A549 treated with GW870086 at 1 μM for 4 hours (cell line): ENCODE measurements around the gene TP53. TPM values are rescaled to one million over a fixed set of nuclear protein-coding genes. Genes with fewer than 3 reads are reported as not detected.

Source experiments
- total RNA-seq: library from RNA; stranded (reverse); fragments of 200-300 nt; extraction: Qiagen RNA extraction; gene quantifications from 5 replicates; pipeline ENCODE4 v1.2.3, GENCODE V29; 2022; ENCODE audit warnings: low read depth

The TP53 gene
- 38.4 to 46.5 TPM (median 42.3 TPM) in 5 replicates for total RNA-seq

GRCh38 chr17:7687072-7687907, at the start of gene TP53:
TSS of gene TP53 (minus strand) at chr17:7687490. CDS start at chr17:7676594, 10,896 bp downstream.

GRCh38 chr17:7716901-7717755, 29.8 kb upstream of the TP53 start, which contains the start of gene DNAH2:
TSS of gene DNAH2 (plus strand) at chr17:7717744. CDS start at chr17:7719735, 1,991 bp downstream.

GRCh38 chr17:7704601-7705268, 17.4 kb upstream of the TP53 start, which contains the start of gene EFNB3:
TSS of gene EFNB3 (plus strand) at chr17:7705202. CDS start at chr17:7705599, 397 bp downstream.

GRCh38 chr17:7687908-7688807, 868 bp upstream of the TP53 start, which contains the start of gene WRAP53:
TSS of gene WRAP53 (plus strand) at chr17:7688477. CDS start at chr17:7688649, 172 bp downstream.

GRCh38 chr17:7650509-7651096, 36.7 kb downstream of the TP53 start, which contains the start of gene ATP1B2:
TSS of gene ATP1B2 (plus strand) at chr17:7650926. CDS start at chr17:7651519, 593 bp downstream.

GRCh38 chr17:7629939-7630571, 57.2 kb downstream of the TP53 start, which contains the start of gene SHBG:
TSS of gene SHBG (plus strand) at chr17:7630135. CDS start at chr17:7630173, 38 bp downstream.

GRCh38 chr17:7627250-7628121, 59.8 kb downstream of the TP53 start, which contains the start of gene SAT2:
TSS of gene SAT2 (minus strand) at chr17:7627821. CDS start at chr17:7627635, 186 bp downstream.

Other genes starting within 250 kb of the TP53 start
- 0.43 to 1.3 TPM (median 1.1 TPM) in 5 replicates for gene FGF11, start 248.0 kb downstream of the TP53 start, total RNA-seq
- 7.3 to 11.0 TPM (median 9.1 TPM) in 5 replicates for gene CHRNB1, start 242.4 kb downstream of the TP53 start, total RNA-seq
- 18.5 to 23.4 TPM (median 22.7 TPM) in 5 replicates for gene ZBTB4, start 207.9 kb downstream of the TP53 start, total RNA-seq
- not detected in 5 replicates for gene SLC35G6, start 206.0 kb downstream of the TP53 start, total RNA-seq
- 63.4 to 76.8 TPM (median 71.8 TPM) in 5 replicates for gene POLR2A, start 203.1 kb downstream of the TP53 start, total RNA-seq
- gene TNFSF12, start 138.4 kb downstream of the TP53 start, total RNA-seq = 9.1 to 12.2 TPM (median 10.8 TPM) in 5 replicates
- gene TNFSF13, start 128.7 kb downstream of the TP53 start, total RNA-seq = 0.37 to 1.1 TPM (median 0.87 TPM) in 5 replicates
- 85.2 to 101 TPM (median 93.8 TPM) in 5 replicates for gene SENP3, start 125.6 kb downstream of the TP53 start, total RNA-seq
- gene CD68, start 107.9 kb downstream of the TP53 start, total RNA-seq = 25.6 to 35.0 TPM (median 28.2 TPM) in 5 replicates
- 112 to 145 TPM (median 126 TPM) in 5 replicates for gene MPDU1, start 103.6 kb downstream of the TP53 start, total RNA-seq
- gene SOX15, start 97.4 kb downstream of the TP53 start, total RNA-seq = 0.13 to 0.30 TPM (median 0.14 TPM) in 5 replicates
- 44.0 to 59.8 TPM (median 56.2 TPM) in 5 replicates for gene FXR2, start 72.6 kb downstream of the TP53 start, total RNA-seq
- 65.1 to 91.4 TPM (median 81.4 TPM) in 5 replicates for gene SAT2, start 59.7 kb downstream of the TP53 start, total RNA-seq
- 0.29 to 1.1 TPM (median 0.42 TPM) in 5 replicates for gene SHBG, start 57.4 kb downstream of the TP53 start, total RNA-seq
- 0.12 to 0.42 TPM (median 0.26 TPM) in 5 replicates for gene ATP1B2, start 36.6 kb downstream of the TP53 start, total RNA-seq
- 29.3 to 48.6 TPM (median 40.8 TPM) in 5 replicates for gene WRAP53, start 987 bp upstream of the TP53 start, total RNA-seq
- gene EFNB3, start 17.7 kb upstream of the TP53 start, total RNA-seq = 1.3 to 1.6 TPM (median 1.5 TPM) in 5 replicates
- gene DNAH2, start 30.3 kb upstream of the TP53 start, total RNA-seq = 0.01 to 0.10 TPM (median 0.05 TPM) in 4 of 5 replicates, not detected in the other
- 9.9 to 17.7 TPM (median 12.8 TPM) in 5 replicates for gene KDM6B, start 146.7 kb upstream of the TP53 start, total RNA-seq
- 0.23 to 0.92 TPM (median 0.82 TPM) in 5 replicates for gene TMEM88, start 167.6 kb upstream of the TP53 start, total RNA-seq
- gene NAA38, start 170.1 kb upstream of the TP53 start, total RNA-seq = 210 to 251 TPM (median 223 TPM) in 5 replicates
- 19.1 to 21.6 TPM (median 19.8 TPM) in 5 replicates for gene CYB5D1, start 170.5 kb upstream of the TP53 start, total RNA-seq
- 52.0 to 66.7 TPM (median 61.6 TPM) in 5 replicates for gene CHD3, start 201.3 kb upstream of the TP53 start, total RNA-seq
- gene RNF227, start 228.8 kb upstream of the TP53 start, total RNA-seq = 1.0 to 1.7 TPM (median 1.1 TPM) in 5 replicates
- 1.7 to 2.9 TPM (median 2.0 TPM) in 5 replicates for gene KCNAB3, start 242.4 kb upstream of the TP53 start, total RNA-seq
- 298 to 338 TPM (median 306 TPM) in 5 replicates for gene TRAPPC1, start 244.5 kb upstream of the TP53 start, total RNA-seq
- gene CNTROB, start 244.7 kb upstream of the TP53 start, total RNA-seq = 32.2 to 41.3 TPM (median 38.3 TPM) in 5 replicates